ENCODE measurements around the gene STAT1. TPM values are rescaled to one million over a fixed set of nuclear protein-coding genes. Genes with fewer than 3 reads are reported as not detected.
A peak's percentile ranks its signal among the peaks of the same experiment; 100 is the strongest.

STAT1 gene
- total RNA-seq, 1 donor from 2014 or later = 13.0 TPM

DNA sequence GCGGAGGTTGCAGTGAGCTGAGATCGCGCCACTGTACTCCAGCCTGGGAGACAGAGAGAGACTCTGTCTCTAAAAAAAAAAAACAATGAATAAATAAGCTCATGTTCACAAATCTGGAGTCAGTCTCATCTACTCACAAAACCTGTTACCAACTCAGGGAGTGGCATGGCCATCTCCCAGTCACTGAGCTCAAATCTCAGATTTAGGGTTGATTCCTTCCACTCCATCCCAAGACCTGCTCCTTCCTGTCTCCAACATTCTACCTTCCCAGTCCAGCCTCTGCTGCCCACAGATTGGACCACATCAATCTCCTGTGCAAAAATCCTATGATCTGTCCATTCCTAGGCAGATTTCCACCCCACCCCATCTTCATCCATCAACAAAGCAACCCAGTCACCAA lies 1.6 kb downstream of the STAT1 start:
- intact Hi-C loops (cut with DNase I) = loop anchor here (10.0 kb wide), 2 partner anchors 478 to 698 kb away; partner anchors contain the start of genes HIBCH and NEMP2
- Histone ChIP-seq H3K36me3 (peaks cover 6 to 16% of the 10 kb centered on the region in 2 donors), H3K27ac (no peak overlapping the region), H3K27me3 (no peaks in the 10 kb centered on the region), H3K9me3 (no peaks in the 10 kb centered on the region), H3K4me1 (peaks cover 3 to 14% of the 10 kb centered on the region in 2 donors), H3K4me3 (peak overlapping the region; percentile 84 to 93)
- no peak for DNase-seq (ENCODE audit: low spot score in 2 of 2)
- TF ChIP-seq, protein P1, sequence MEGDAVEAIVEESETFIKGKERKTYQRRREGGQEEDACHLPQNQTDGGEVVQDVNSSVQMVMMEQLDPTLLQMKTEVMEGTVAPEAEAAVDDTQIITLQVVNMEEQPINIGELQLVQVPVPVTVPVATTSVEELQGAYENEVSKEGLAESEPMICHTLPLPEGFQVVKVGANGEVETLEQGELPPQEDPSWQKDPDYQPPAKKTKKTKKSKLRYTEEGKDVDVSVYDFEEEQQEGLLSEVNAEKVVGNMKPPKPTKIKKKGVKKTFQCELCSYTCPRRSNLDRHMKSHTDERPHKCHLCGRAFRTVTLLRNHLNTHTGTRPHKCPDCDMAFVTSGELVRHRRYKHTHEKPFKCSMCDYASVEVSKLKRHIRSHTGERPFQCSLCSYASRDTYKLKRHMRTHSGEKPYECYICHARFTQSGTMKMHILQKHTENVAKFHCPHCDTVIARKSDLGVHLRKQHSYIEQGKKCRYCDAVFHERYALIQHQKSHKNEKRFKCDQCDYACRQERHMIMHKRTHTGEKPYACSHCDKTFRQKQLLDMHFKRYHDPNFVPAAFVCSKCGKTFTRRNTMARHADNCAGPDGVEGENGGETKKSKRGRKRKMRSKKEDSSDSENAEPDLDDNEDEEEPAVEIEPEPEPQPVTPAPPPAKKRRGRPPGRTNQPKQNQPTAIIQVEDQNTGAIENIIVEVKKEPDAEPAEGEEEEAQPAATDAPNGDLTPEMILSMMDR (IDR thresholded peaks at IDR 0.05) = no peak

DNA sequence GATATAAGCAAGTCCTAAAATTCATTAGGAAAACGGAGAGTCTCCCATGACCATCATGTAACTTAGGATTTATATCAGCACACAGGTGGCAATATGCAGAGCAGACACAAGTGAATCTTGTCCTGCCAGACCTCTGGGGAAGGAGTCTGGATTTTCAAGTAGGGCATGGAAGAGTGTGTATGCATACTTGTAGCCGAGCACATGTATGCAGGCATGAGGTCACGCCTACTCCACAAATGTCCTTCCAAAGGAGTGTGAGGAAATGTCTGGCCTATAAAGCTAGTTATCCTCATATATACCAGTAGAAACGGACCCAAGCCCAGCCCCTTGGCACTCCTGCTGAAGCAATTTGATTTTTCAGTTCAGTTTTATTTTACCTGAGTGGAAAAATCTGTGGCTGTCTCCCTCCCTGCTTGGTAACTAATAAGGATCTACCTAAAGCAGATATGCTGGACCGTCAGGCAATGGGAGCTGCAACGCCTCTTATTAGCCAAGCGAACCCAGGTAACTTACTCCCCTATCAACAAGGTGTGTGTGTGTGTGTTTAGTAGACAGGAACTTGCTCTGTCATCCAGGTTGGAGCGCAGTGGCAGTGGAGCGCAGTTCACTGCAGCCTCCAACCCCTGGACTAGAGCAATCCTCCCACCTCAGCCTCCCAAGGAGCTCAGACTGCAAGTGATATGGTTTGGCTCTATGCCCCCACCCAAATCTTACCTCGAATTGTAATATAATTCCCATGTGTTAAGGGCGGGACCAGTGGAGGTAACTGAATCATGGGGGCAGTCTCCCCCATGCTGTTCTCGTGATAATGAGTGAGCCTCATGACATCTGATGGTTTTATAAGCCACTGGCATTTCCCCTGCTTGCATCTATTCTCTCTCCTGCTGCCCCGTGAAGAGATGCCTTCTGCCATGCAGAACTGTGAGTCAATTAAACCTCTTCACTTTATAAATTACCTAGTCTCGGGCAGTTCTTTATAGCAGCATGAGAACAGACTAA lies 2.8 kb downstream of the STAT1 start:
- no peak overlapping the region for H3K4me3 ChIP-seq
- H3K27ac ChIP-seq = no peak overlapping the region
- H3K36me3 ChIP-seq = peaks cover 18 to 27% of the 10 kb centered on the region in 2 donors
- no peaks in the 10 kb centered on the region for H3K27me3 ChIP-seq
- no peak for DNase-seq (ENCODE audit: low spot score in 2 of 2)
- no peaks in the 10 kb centered on the region for H3K9me3 ChIP-seq
- intact Hi-C loops (cut with DNase I) = loop anchor here (10.0 kb wide), 2 partner anchors 476 to 696 kb away; partner anchors contain the start of genes HIBCH and NEMP2
- TF ChIP-seq, protein P1 (IDR thresholded peaks at IDR 0.05) = no peak
- H3K4me1 ChIP-seq = peaks cover 3 to 14% of the 10 kb centered on the region in 2 donors

DNA sequence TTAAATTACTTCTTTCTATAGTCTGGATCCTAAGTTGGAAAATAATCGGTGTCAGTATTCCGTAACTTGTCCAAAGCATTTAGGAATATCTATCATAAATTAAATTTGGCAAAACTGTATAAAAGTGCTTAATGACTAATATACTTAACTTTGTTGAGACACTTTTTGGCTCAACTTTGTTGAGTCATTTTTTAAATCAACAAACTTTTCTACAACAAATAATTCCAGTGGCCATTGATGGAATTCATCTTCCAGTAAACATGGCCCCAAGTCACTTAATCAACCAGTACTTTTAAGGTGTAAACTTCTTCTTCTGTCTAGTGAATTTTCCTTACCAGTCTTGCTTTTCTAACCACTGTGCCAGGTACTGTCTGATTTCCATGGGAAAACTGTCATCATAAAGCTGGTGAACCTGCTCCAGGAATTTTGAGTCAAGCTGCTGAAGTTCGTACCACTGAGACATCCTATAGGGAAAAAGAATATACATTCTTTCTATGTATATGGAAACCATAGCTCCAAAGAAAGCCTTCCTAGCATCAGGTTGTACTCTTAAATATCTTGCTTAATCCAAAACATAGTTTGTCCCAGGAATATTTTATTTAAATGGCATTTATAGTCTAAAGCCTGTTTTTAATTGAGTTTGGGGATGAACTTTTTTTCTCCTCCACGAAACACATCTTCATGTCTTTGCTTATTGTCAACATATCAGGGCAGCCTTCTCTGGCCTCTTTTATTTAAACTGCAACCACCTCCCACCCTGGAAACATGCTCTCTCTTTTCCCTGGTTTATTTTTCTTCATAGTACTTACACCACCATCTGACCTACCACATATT lies 4.2 kb downstream of the STAT1 start:
- Histone ChIP-seq H3K4me3 (no peak overlapping the region), H3K9me3 (no peaks in the 10 kb centered on the region), H3K27me3 (no peaks in the 10 kb centered on the region), H3K27ac (no peak overlapping the region), H3K4me1 (peaks cover 3 to 14% of the 10 kb centered on the region in 2 donors), H3K36me3 (peaks cover 32 to 42% of the 10 kb centered on the region in 2 donors)
- intact Hi-C loops (cut with DNase I) = loop anchor here (10.0 kb wide), 2 partner anchors 475 to 695 kb away; partner anchors contain the start of genes HIBCH and NEMP2
- TF ChIP-seq, protein P1 (IDR thresholded peaks at IDR 0.05) = no peak
- no peak for DNase-seq (ENCODE audit: low spot score in 2 of 2)

DNA sequence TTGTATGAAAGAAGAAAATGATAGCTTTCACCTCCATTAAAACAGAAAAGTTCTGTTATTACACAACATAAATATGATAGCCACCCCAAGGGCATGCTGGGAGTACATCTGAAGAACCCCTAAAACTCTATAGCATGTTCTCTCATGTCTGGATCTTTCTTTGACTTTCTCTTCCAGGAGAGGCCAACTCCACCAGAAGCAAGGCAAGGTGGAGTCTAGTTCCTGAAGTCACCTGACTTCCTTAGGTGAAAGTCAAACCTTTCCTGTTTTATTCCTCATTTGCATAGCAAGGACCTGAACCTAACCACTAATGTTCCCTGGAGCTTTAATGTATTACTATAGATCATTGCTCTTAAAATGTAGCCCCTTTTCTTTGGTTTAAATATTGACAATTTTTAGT lies 5.7 kb downstream of the STAT1 start:
- no peaks in the 10 kb centered on the region for H3K27me3 ChIP-seq
- TF ChIP-seq, protein P1 (IDR thresholded peaks at IDR 0.05) = no peak
- H3K27ac ChIP-seq = no peak overlapping the region
- peaks cover 3 to 14% of the 10 kb centered on the region in 2 donors for H3K4me1 ChIP-seq
- H3K4me3 ChIP-seq = no peak overlapping the region
- no peak for DNase-seq (ENCODE audit: low spot score in 2 of 2)
- intact Hi-C loops (cut with DNase I) = no loop called here
- H3K36me3 ChIP-seq = peaks cover 47 to 49% of the 10 kb centered on the region in 2 donors
- H3K9me3 ChIP-seq = no peaks in the 10 kb centered on the region

DNA sequence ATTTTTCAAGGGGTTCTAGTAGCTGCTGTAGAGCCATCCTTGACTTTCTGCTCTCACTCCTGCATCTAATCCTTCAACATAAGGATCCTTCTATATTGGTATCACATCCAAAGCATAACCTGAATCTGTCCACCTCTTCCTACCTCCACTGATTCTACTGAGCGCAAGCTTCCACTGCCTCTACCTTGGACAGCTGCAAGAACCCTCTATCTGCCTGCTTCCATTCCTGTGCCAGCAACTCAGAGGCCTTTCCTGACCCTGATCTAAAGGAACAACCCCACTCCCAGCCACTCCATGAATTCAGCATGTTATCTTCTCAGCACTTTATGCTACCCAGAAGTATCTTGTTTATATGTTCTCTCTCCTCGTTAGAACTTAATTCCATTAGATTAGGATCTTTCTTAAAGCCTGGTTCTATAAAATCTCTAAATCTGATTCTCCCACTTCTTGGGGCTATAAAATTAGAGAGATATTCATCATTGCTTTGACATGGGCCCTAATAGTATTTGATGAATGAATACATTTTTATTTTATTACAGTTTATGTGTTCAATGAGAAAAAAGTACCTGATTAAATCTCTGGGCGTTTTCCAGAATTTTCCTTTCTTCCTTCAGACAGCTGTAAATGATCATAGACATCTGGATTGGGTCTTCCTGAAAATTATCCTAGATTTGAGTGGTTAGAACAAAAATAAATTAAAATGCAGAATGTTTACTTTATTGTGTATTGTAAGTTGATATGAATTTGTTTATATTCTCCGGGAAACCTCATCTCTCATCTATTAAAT lies 6.8 kb downstream of the STAT1 start:
- intact Hi-C loops (cut with DNase I) = no loop called here
- peaks cover 53 to 57% of the 10 kb centered on the region in 2 donors for H3K36me3 ChIP-seq
- TF ChIP-seq, protein P1 (IDR thresholded peaks at IDR 0.05) = no peak
- H3K9me3 ChIP-seq = no peaks in the 10 kb centered on the region
- H3K4me3 ChIP-seq = no peak overlapping the region
- no peak overlapping the region for H3K27ac ChIP-seq
- DNase-seq (ENCODE audit: low spot score in 2 of 2) = no peak
- H3K27me3 ChIP-seq = no peaks in the 10 kb centered on the region
- H3K4me1 ChIP-seq = peaks cover 0 to 8% of the 10 kb centered on the region in 2 donors

All from ascending aorta (tissue), 2 donors.